ENCODE results near the gene LYRM4. TPM values are rescaled to one million over a fixed set of nuclear protein-coding genes. Genes with fewer than 3 reads are reported as not detected.

The LYRM4 gene
- total and polyA plus RNA-seq, 9 of the 15 experiments (the other 6 are each of a cell fraction or from before 2014, with no cell fraction given), result 24.2 to 69.4 (median 41.8) TPM

GRCh38 chr6:5286780-5287179 is 26.0 kb upstream of the LYRM4 start:
- WGBS (ENCODE audit: insufficient coverage, low coverage, missing lambda C conversion rate), result 75% methylated on average over 7 of the region's 7 CpGs
- no peaks in the 10 kb centered on the region for H3K27me3 ChIP-seq (ENCODE audit: control insufficient read depth in 2 of 2, insufficient read depth in 2 of 2, low read length in 2 of 2)
- ChIA-PET POLR2A (interaction anchor here (0.6 to 1.0 kb wide), 3 partner anchors 11 to 71 kb away, joined by 3 to 5 read pairs (median 3); no protein-coding TSS in a partner anchor), CTCF (ENCODE audit: low intra/inter-chr PET ratio) (no interaction called here)
- intact Hi-C loops (cut with micrococcal nuclease) (no loop called here), in situ Hi-C loops (cut with MboI) (no loop called here)
- FAIRE-seq, result no peak
- DNase-seq (ENCODE audit: extremely low read depth in 1 of 4, low spot score in 3 of 4), result no peak
- no TSS peak for BruUV-seq (replicated peaks)
- no peaks in the 10 kb centered on the region; the same call in 2 of the 3 replicates for H3K36me3 ChIP-seq (ENCODE audit: control insufficient read depth, insufficient read depth, low read length)
- H3K9me1 ChIP-seq (ENCODE audit: control insufficient read depth, insufficient read depth, low read length), result no peaks in the 10 kb centered on the region
- H3K4me1 ChIP-seq (replicated peaks in 1 of 2; ENCODE audit: control insufficient read depth in 2 of 2, insufficient read depth in 2 of 2, low read length in 2 of 2), result peaks cover 15 to 21% of the 10 kb centered on the region in 2 experiments; a peak in 3 of 5 replicates
- H2AFZ ChIP-seq (ENCODE audit: low read depth, low read length), result no peak overlapping the region
- H3K9ac ChIP-seq (ENCODE audit: insufficient read depth in 1 of 2, low read depth in 2 of 2, low read length in 2 of 2), result no peak overlapping the region
- no peak overlapping the region for H3K27ac ChIP-seq (ENCODE audit: extremely low read depth, low read depth, low read length)
- 0 out of 2 replicates have a peak, but pooled peaks cover 3% of the 10 kb centered on the region for H4K20me1 ChIP-seq (replicated peaks; ENCODE audit: control insufficient read depth, insufficient read depth, low read length)
- no peak overlapping the region for H3K4me3 ChIP-seq
- H3K9me3 ChIP-seq (replicated peaks; ENCODE audit: control insufficient read depth, insufficient read depth, low read depth, low read length), result no peaks in the 10 kb centered on the region
- H3K4me2 ChIP-seq (ENCODE audit: insufficient read depth, low read length), result no peak overlapping the region
- no peak for ATAC-seq
- H3K79me2 ChIP-seq (ENCODE audit: control insufficient read depth, insufficient read depth, low read length), result peaks cover 8% of the 10 kb centered on the region; the same call in 1 of the 3 replicates
- TF ChIP-seq RAD51 (IDR thresholded peaks at IDR 0.05; ENCODE audit: borderline replicate concordance, low read depth) (no peak), CTBP1 (IDR thresholded peaks at IDR 0.05; ENCODE audit: borderline replicate concordance) (no peak), NKRF (IDR thresholded peaks at IDR 0.05; ENCODE audit: borderline replicate concordance) (no peak)

GRCh38 chr6:5285526-5285925 is 24.8 kb upstream of the LYRM4 start:
- CTCF ChIA-PET (ENCODE audit: low intra/inter-chr PET ratio), result no interaction called here
- DNase-seq (ENCODE audit: extremely low read depth in 1 of 4, low spot score in 3 of 4) (no peak), ATAC-seq (no peak), FAIRE-seq (no peak)
- H3K79me2 ChIP-seq (ENCODE audit: control insufficient read depth, insufficient read depth, low read length), result peaks cover 8% of the 10 kb centered on the region; the same call in 1 of the 3 replicates
- H3K4me1 ChIP-seq (replicated peaks in 1 of 2; ENCODE audit: control insufficient read depth in 2 of 2, insufficient read depth in 2 of 2, low read length in 2 of 2), result peaks cover 15 to 21% of the 10 kb centered on the region in 2 experiments; a peak in 4 of 5 replicates
- no peak overlapping the region for H3K27ac ChIP-seq (ENCODE audit: extremely low read depth, low read depth, low read length)
- H3K27me3 ChIP-seq (ENCODE audit: control insufficient read depth in 2 of 2, insufficient read depth in 2 of 2, low read length in 2 of 2), result no peaks in the 10 kb centered on the region
- H3K36me3 ChIP-seq (ENCODE audit: control insufficient read depth, insufficient read depth, low read length), result no peaks in the 10 kb centered on the region; the same call in 2 of the 3 replicates
- WGBS (ENCODE audit: insufficient coverage, low coverage, missing lambda C conversion rate), result 62% methylated on average over 5 of the region's 5 CpGs
- POLR2A ChIA-PET, result interaction anchor here (0.7 to 1.0 kb wide), 5 partner anchors 9 to 1405 kb away, joined by 3 read pairs; no protein-coding TSS in a partner anchor
- H3K9ac ChIP-seq (ENCODE audit: insufficient read depth in 1 of 2, low read depth in 2 of 2, low read length in 2 of 2), result no peak overlapping the region
- no TSS peak for BruUV-seq (replicated peaks)
- H2AFZ ChIP-seq (ENCODE audit: low read depth, low read length), result no peak overlapping the region
- in situ Hi-C loops (cut with MboI), result no loop called here
- no peaks in the 10 kb centered on the region for H3K9me1 ChIP-seq (ENCODE audit: control insufficient read depth, insufficient read depth, low read length)
- intact Hi-C loops (cut with micrococcal nuclease), result no loop called here
- no peak overlapping the region for H3K4me2 ChIP-seq (ENCODE audit: insufficient read depth, low read length)
- no peak overlapping the region for H3K4me3 ChIP-seq
- no peaks in the 10 kb centered on the region for H3K9me3 ChIP-seq (replicated peaks; ENCODE audit: control insufficient read depth, insufficient read depth, low read depth, low read length)
- 0 out of 2 replicates have a peak, but pooled peaks cover 3% of the 10 kb centered on the region for H4K20me1 ChIP-seq (replicated peaks; ENCODE audit: control insufficient read depth, insufficient read depth, low read length)
- TF ChIP-seq MEIS2 (IDR thresholded peaks at IDR 0.05; ENCODE audit: partially characterized antibody) (peak; percentile 68), CTBP1 (IDR thresholded peaks at IDR 0.05; ENCODE audit: borderline replicate concordance) (peak; percentile 14; the same call in 1 of the 2 replicates), STAT5B (CRISPR knock-in tag; IDR thresholded peaks at IDR 0.05) (no peak), NRF1 (conservative IDR thresholded peaks at IDR 0.05 in 1 of 2, IDR thresholded peaks at IDR 0.05 in 1 of 2) (no peak), PKNOX1 (IDR thresholded peaks at IDR 0.05) (peak; percentile 73), ZNF174 (CRISPR knock-in tag; IDR thresholded peaks at IDR 0.05) (no peak), PBX2 (CRISPR knock-in tag; IDR thresholded peaks at IDR 0.05; ENCODE audit: low read depth) (no peak), PBX2 (tag; conservative IDR thresholded peaks at IDR 0.05; ENCODE audit: low read depth) (peak; percentile 40; the same call in 1 of the 2 replicates)

All from K562 (cell line).